K562 (cell line): Measurements from ENCODE around the gene ITPR2. TPM values are rescaled to one million over a fixed set of nuclear protein-coding genes. Genes with fewer than 3 reads are reported as not detected.

Experiments used
- ATAC-seq: fragments of 200-7000 bp; cut with Tn5 transposase; 3 replicates; pipeline ENCODE4 v1.9.1; 2020; ENCODE audit warnings: moderate library complexity
- BruUV-seq: library from RNA; stranded (reverse); fragments of 400-500 nt; replicated peaks from 2 replicates; lab custom pipeline; 2021; lab: Mats Ljungman, UMichigan
- CTCF ChIA-PET: fragments of 300-600 bp; formaldehyde crosslinking; extraction: SDS; loops from one replicate; lab custom pipeline; 2021; ENCODE audit warnings: low intra/inter-chr PET ratio; lab: Yijun Ruan, JAX
- POLR2A ChIA-PET: fragments of 300-600, 350-650 bp; sonication (Branson Sonifier 250); formaldehyde crosslinking; extraction: SDS; loops from one replicate; lab custom pipeline; 2021; ENCODE audit warnings: antibody characterized with exemption, inconsistent platforms; lab: Yijun Ruan, JAX
- DNase-seq, 4 experiments: peaks; one replicate each; pipeline versions ENCODE4 v3.0.0 to v3.0.0-alpha.2; 2011 to 2018; ENCODE audit warnings: low spot score in 3 of 4, mixed read lengths in 3 of 4; ENCODE audit errors: extremely low read depth in 1 of 4
- FAIRE-seq: peaks from 2 replicates; lab custom pipeline; 2011; peaks lifted over from hg19 to GRCh38; lab: Jason Lieb, UNC
- H2AFZ ChIP-seq: 2 replicates; pipeline ENCODE4 v1.6.0; 2011; ENCODE audit warnings: low read depth, low read length, control low read depth, inconsistent platforms
- H3K27ac ChIP-seq: fragments of 200-600 bp; 3 replicates; pipeline ENCODE4 v1.8.0; 2011; ENCODE audit warnings: low read depth, mild to moderate bottlenecking, control low read depth, inconsistent platforms, low read length, moderate library complexity, mixed read lengths; ENCODE audit errors: extremely low read depth
- H3K27me3 ChIP-seq, 2 experiments: fragments of 300-600 bp in 1 of 2; 2 replicates in 1 of 2; 3 replicates in 1 of 2; pipeline versions ENCODE4 v1.6.0 to v1.8.0; 2011; ENCODE audit warnings: inconsistent platforms in 2 of 2, low read length in 2 of 2, mild to moderate bottlenecking in 1 of 2, mixed read lengths in 1 of 2, moderate library complexity in 1 of 2; ENCODE audit not compliant: control insufficient read depth in 2 of 2, insufficient read depth in 2 of 2
- H3K36me3 ChIP-seq: fragments of 300-600 bp; 3 replicates; pipeline ENCODE4 v1.8.0; 2011; ENCODE audit warnings: mild to moderate bottlenecking, low read length, inconsistent platforms; ENCODE audit not compliant: control insufficient read depth, insufficient read depth
- H3K4me1 ChIP-seq, 2 experiments: fragments of 200-600 bp in 1 of 2; replicated peaks in 1 of 2; 2 replicates in 1 of 2; 3 replicates in 1 of 2; pipeline versions ENCODE4 v1.5.1 to v1.8.0; 2011; ENCODE audit warnings: inconsistent platforms in 2 of 2, low read length in 2 of 2, mild to moderate bottlenecking in 1 of 2, mixed read lengths in 1 of 2, moderate library complexity in 1 of 2; ENCODE audit not compliant: control insufficient read depth in 2 of 2, insufficient read depth in 2 of 2
- H3K4me2 ChIP-seq: 2 replicates; pipeline ENCODE4 v1.6.1; 2011; ENCODE audit warnings: low read length, control low read depth, inconsistent platforms, mixed read lengths; ENCODE audit not compliant: insufficient read depth
- H3K4me3 ChIP-seq: fragments of 200-600 bp; sonication (generic), shearing (Covaris generic); 2 replicates; pipeline ENCODE4 v1.5.1; 2016; ENCODE audit warnings: control low read depth, inconsistent platforms
- H3K79me2 ChIP-seq: fragments of 200-600 bp; 3 replicates; pipeline ENCODE4 v1.8.0; 2011; ENCODE audit warnings: low read length, inconsistent platforms; ENCODE audit not compliant: control insufficient read depth, insufficient read depth
- H3K9ac ChIP-seq, 2 experiments: 2 replicates each; pipeline versions ENCODE4 v1.6.0 to v1.6.1; 2011; ENCODE audit warnings: low read depth in 2 of 2, low read length in 2 of 2, control low read depth in 1 of 2, inconsistent platforms in 1 of 2, mild to moderate bottlenecking in 1 of 2, mixed read lengths in 1 of 2; ENCODE audit not compliant: insufficient read depth in 1 of 2
- H3K9me1 ChIP-seq: one replicate; pipeline ENCODE4 v1.6.0; 2011; ENCODE audit warnings: inconsistent platforms, mild to moderate bottlenecking, low read length, moderate library complexity; ENCODE audit not compliant: control insufficient read depth, insufficient read depth
- H3K9me3 ChIP-seq: replicated peaks from 2 replicates; pipeline ENCODE4 v1.5.1; 2011; ENCODE audit warnings: low read depth, low read length, inconsistent platforms; ENCODE audit not compliant: control insufficient read depth, insufficient read depth
- H4K20me1 ChIP-seq: replicated peaks from 2 replicates; pipeline ENCODE4 v1.6.1; 2011; ENCODE audit warnings: low read length, inconsistent platforms, mixed read lengths; ENCODE audit not compliant: control insufficient read depth, insufficient read depth
- CHD2 ChIP-seq: IDR thresholded peaks from 2 replicates; pipeline ENCODE4 v1.6.1; 2011; ENCODE audit warnings: low read depth, low read length
- ELF4 ChIP-seq: fragments of 450-650 bp; formaldehyde crosslinking; IDR thresholded peaks from 2 replicates; pipeline ENCODE4 v1.4.0; 2022; ENCODE audit warnings: missing genetic modification characterization
- FOXM1 ChIP-seq, 2 experiments: fragments of 450-650 bp in 1 of 2; sonication (generic) in 1 of 2; formaldehyde crosslinking in 1 of 2; IDR thresholded peaks; 2 replicates each; pipeline versions ENCODE4 v1.6.1 to v1.9.0; 2017 to 2022; ENCODE audit warnings: low read depth in 2 of 2, mild to moderate bottlenecking in 2 of 2, missing genetic modification reagents in 1 of 2, moderate library complexity in 1 of 2
- HMG20A ChIP-seq: fragments of 450-650 bp; formaldehyde crosslinking; conservative IDR thresholded peaks from 2 replicates; pipeline ENCODE4 v1.4.0; 2020; ENCODE audit warnings: mild to moderate bottlenecking, mixed read lengths
- KHSRP ChIP-seq: fragments of 450-650 bp; IDR thresholded peaks from 2 replicates; pipeline ENCODE4 v1.6.1; 2017
- KLF1 ChIP-seq: fragments of 450-650 bp; IDR thresholded peaks from 2 replicates; pipeline ENCODE4 v1.6.1; 2016; ENCODE audit warnings: missing genetic modification characterization, missing compliant biosample characterization
- MAFG ChIP-seq: fragments of 450-650 bp; conservative IDR thresholded peaks from 2 replicates; pipeline ENCODE4 v1.6.1; 2016; ENCODE audit warnings: missing genetic modification characterization, missing compliant biosample characterization
- MAFK ChIP-seq: IDR thresholded peaks from 2 replicates; pipeline ENCODE4 v1.6.1; 2011; ENCODE audit warnings: low read length, improper control_type of control experiment
- NFRKB ChIP-seq: fragments of 450-650 bp; IDR thresholded peaks from 2 replicates; pipeline ENCODE4 v1.6.1; 2016; ENCODE audit warnings: low read depth
- POLR3A ChIP-seq: IDR thresholded peaks from 2 replicates; pipeline ENCODE4 v1.6.1; 2011; ENCODE audit warnings: borderline replicate concordance, mild to moderate bottlenecking, moderate library complexity; ENCODE audit not compliant: insufficient read length, insufficient read depth; ENCODE audit errors: extremely low read depth
- RFX5 ChIP-seq: IDR thresholded peaks from 2 replicates; pipeline ENCODE4 v1.6.1; 2011; ENCODE audit warnings: low read depth, mild to moderate bottlenecking, improper control_type of control experiment, low read length
- TAF7 ChIP-seq: fragments of 450-650 bp; IDR thresholded peaks from 2 replicates; pipeline ENCODE4 v1.6.1; 2016; ENCODE audit warnings: missing genetic modification characterization, missing compliant biosample characterization
- ZBTB1 ChIP-seq: sonication (generic); formaldehyde crosslinking; IDR thresholded peaks from 2 replicates; pipeline ENCODE4 v1.8.1; 2023; ENCODE audit warnings: missing genetic modification reagents, low read depth, mild to moderate bottlenecking, borderline replicate concordance
- ZNF239 ChIP-seq: fragments of 250-450 bp; sonication (Bioruptor Pico); IDR thresholded peaks from 2 replicates; pipeline ENCODE4 v1.4.0; 2020; ENCODE audit warnings: mild to moderate bottlenecking
- WGBS: fragments of 100-300 bp; shearing (Covaris generic); methylation state at CpG from one replicate; pipeline ENCODE4 v1.1.6; 2016; ENCODE audit warnings: low coverage, mixed read lengths; ENCODE audit not compliant: insufficient coverage; ENCODE audit errors: missing lambda C conversion rate; 5-methylcytosine and 5-hydroxymethylcytosine counted together
- in situ Hi-C: fragments of 300-500 bp; cut with MboI; formaldehyde crosslinking; loops from 4 replicates; pipeline ENCODE4 v1.15.0; 2018; ENCODE audit warnings: inconsistent platforms, mixed read lengths
- intact Hi-C: fragments of 100-400 bp; cut with micrococcal nuclease; formaldehyde crosslinking; loops from 2 replicates; pipeline ENCODE4 v1.14.2; 2022
- polyA plus RNA-seq, 8 experiments: library from polyadenylated mRNA; depleted of rRNA in 4 of 8; stranded (reverse) in 5 of 8; unstranded in 3 of 8; fragments of >200 nt; fragmentation: Nextera tagmentation in 2 of 8; fragmentation: Illumina TruSeq in 1 of 8; extraction: Ambion mirVana in 2 of 8; extraction: Trizol in 1 of 8; gene quantifications; 2 replicates each; pipeline versions ENCODE4 v1.2.1 to v1.2.3, GENCODE V29; 2011 to 2014; ENCODE audit warnings: inconsistent platforms in 1 of 8, missing spikeins in 1 of 8
- total RNA-seq, 7 experiments: library from RNA; depleted of rRNA in 6 of 7; stranded (reverse); fragments of >200 nt in 6 of 7; fragmentation: Illumina TruSeq in 2 of 7; extraction: Trizol in 2 of 7; gene quantifications; 2 replicates each; pipeline versions ENCODE4 v1.2.1 to v1.2.3, GENCODE V29; 2011 to 2021; ENCODE audit warnings: low replicate concordance in 1 of 7
- TF ChIP-seq, protein P1 (sequence below): fragments of 450-650 bp; IDR thresholded peaks from 2 replicates; pipeline ENCODE4 v1.7.1; 2018; ENCODE audit warnings: mild to moderate bottlenecking, low read depth; ENCODE audit not compliant: partially characterized antibody
- TF ChIP-seq, protein P2 (sequence below): sonication (generic); formaldehyde crosslinking; IDR thresholded peaks from 2 replicates; pipeline ENCODE4 v1.8.0; 2022; ENCODE audit warnings: mild to moderate bottlenecking, missing genetic modification reagents

The ITPR2 gene
- total and polyA plus RNA-seq, 9 of the 15 experiments (the other 6 are each of a cell fraction or from before 2014, with no cell fraction given): 0.21 to 3.3 (median 0.95) TPM

DNA sequence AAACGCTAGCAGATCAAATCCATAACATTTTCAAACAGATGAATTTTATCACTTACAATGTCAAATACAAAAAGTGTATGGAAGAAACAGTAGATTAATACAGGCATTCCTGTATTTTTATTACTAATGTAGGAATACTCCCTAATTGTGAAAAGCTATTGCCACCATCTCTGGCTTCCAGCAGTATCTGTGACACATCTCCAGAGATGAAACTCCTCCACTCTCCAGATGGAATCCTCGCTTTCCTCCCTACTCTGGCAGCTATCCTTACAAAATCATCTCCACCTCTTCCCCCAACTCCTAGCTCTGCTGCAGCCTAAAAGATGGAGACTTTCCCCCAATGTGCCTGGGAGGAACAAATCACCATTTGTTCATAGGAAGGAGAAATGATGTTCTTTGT is 426.2 kb downstream of the ITPR2 start:
- DNase-seq (no peak), FAIRE-seq (no peak), ATAC-seq (no peak)
- ChIA-PET CTCF (no interaction called here), POLR2A (no interaction called here)
- no peak overlapping the region for H3K9ac ChIP-seq
- H4K20me1 ChIP-seq: no peaks in the 10 kb centered on the region
- H3K36me3 ChIP-seq: no peaks in the 10 kb centered on the region
- intact Hi-C loops (no loop called here), in situ Hi-C loops (no loop called here)
- no peak overlapping the region for H3K27ac ChIP-seq
- 0% methylated on average over 2 of the region's 2 CpGs for WGBS
- H3K9me3 ChIP-seq: no peaks in the 10 kb centered on the region
- no TSS peak for BruUV-seq
- no peak overlapping the region for H3K4me3 ChIP-seq
- H3K4me1 ChIP-seq: no peaks in the 10 kb centered on the region
- H2AFZ ChIP-seq: no peak overlapping the region
- H3K27me3 ChIP-seq: peaks cover 0 to 4% of the 10 kb centered on the region in 2 experiments; a peak in 2 of 5 replicates
- TF ChIP-seq HMG20A (CRISPR knock-in tag) (no peak), FOXM1 (IDR thresholded peaks at IDR 0.05; ENCODE audit: low read depth) (no peak), FOXM1 (CRISPR knock-in tag; IDR thresholded peaks at IDR 0.05; ENCODE audit: low read depth) (no peak), POLR3A (no peak), CHD2 (no peak), TAF7 (tag) (no peak), MAFK (no peak), RFX5 (no peak), KLF1 (tag) (no peak), ZBTB1 (CRISPR knock-in tag) (no peak), MAFG (tag) (no peak), ELF4 (no peak), KHSRP (no peak), ZNF239 (CRISPR knock-in tag) (no peak), NFRKB (no peak)
- TF ChIP-seq, protein P1, sequence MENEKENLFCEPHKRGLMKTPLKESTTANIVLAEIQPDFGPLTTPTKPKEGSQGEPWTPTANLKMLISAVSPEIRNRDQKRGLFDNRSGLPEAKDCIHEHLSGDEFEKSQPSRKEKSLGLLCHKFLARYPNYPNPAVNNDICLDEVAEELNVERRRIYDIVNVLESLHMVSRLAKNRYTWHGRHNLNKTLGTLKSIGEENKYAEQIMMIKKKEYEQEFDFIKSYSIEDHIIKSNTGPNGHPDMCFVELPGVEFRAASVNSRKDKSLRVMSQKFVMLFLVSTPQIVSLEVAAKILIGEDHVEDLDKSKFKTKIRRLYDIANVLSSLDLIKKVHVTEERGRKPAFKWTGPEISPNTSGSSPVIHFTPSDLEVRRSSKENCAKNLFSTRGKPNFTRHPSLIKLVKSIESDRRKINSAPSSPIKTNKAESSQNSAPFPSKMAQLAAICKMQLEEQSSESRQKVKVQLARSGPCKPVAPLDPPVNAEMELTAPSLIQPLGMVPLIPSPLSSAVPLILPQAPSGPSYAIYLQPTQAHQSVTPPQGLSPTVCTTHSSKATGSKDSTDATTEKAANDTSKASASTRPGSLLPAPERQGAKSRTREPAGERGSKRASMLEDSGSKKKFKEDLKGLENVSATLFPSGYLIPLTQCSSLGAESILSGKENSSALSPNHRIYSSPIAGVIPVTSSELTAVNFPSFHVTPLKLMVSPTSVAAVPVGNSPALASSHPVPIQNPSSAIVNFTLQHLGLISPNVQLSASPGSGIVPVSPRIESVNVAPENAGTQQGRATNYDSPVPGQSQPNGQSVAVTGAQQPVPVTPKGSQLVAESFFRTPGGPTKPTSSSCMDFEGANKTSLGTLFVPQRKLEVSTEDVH: no peak
- TF ChIP-seq, protein P2, sequence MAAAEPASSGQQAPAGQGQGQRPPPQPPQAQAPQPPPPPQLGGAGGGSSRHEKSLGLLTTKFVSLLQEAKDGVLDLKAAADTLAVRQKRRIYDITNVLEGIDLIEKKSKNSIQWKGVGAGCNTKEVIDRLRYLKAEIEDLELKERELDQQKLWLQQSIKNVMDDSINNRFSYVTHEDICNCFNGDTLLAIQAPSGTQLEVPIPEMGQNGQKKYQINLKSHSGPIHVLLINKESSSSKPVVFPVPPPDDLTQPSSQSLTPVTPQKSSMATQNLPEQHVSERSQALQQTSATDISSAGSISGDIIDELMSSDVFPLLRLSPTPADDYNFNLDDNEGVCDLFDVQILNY (CRISPR knock-in tag): no peak
- no peaks in the 10 kb centered on the region for H3K9me1 ChIP-seq
- H3K79me2 ChIP-seq: no peaks in the 10 kb centered on the region
- no peak overlapping the region for H3K4me2 ChIP-seq
